Nephron (organoid): ENCODE data around the gene ITGB5.

Source experiments
- H3K27ac Mint-ChIP-seq, 3 experiments: 2 replicates each; pipeline ENCODE4 v1.8.0; 2020; ENCODE audit warnings: mixed read lengths in 3 of 3, mild to moderate bottlenecking in 2 of 3, moderate library complexity in 1 of 3
- H3K27me3 Mint-ChIP-seq: 2 replicates; pipeline ENCODE4 v1.8.0; 2021; ENCODE audit warnings: low read depth, mild to moderate bottlenecking, moderate library complexity, mixed read lengths
- H3K36me3 Mint-ChIP-seq: 2 replicates; pipeline ENCODE4 v1.8.0; 2020; ENCODE audit warnings: low read depth, mixed read lengths
- H3K4me1 Mint-ChIP-seq: 2 replicates; pipeline ENCODE4 v1.8.0; 2020; ENCODE audit warnings: mixed read lengths
- H3K4me3 Mint-ChIP-seq, 3 experiments: 2 replicates each; pipeline ENCODE4 v1.8.0; 2020; ENCODE audit warnings: mild to moderate bottlenecking in 3 of 3, mixed read lengths in 3 of 3, moderate library complexity in 2 of 3
- H3K9me3 Mint-ChIP-seq: 2 replicates; pipeline ENCODE4 v1.8.0; 2020; ENCODE audit warnings: mixed read lengths
- CTCF ChIP-seq, 3 experiments: fragments of 200-600 bp; sonication (generic); IDR thresholded peaks; one replicate each; pipeline ENCODE4 v1.5.0; 2021; ENCODE audit warnings: antibody characterized with exemption in 3 of 3; ENCODE audit not compliant: unreplicated experiment in 3 of 3

The ITGB5 gene

DNA sequence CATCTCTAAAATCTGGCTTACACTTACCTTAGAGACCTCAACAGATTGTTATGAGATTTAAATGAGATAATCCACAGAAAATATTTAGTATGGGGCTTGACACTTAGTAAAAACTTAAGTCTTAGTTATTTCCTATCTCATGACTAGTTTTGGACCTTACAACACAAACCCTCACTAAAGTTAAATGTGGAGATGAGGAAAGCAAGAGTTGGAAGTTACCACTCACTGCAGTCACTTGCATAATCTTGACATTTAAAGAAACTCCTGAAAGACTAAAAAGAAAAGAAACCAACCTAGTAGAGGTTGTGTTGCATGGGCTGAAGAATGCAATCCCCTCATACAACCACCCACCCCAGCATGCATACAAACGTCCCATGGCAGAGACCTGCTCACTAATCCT, 40.1 kb downstream of the ITGB5 start:
- H3K9me3 Mint-ChIP-seq, result no peaks in the 10 kb centered on the region
- H3K27ac Mint-ChIP-seq, result no peak overlapping the region
- H3K27me3 Mint-ChIP-seq, result no peaks in the 10 kb centered on the region
- TF ChIP-seq CTCF (IDR thresholded peaks at IDR 0.05; ENCODE audit: unreplicated experiment in 3 of 3), result no peak
- peaks cover 33% of the 10 kb centered on the region for H3K4me1 Mint-ChIP-seq
- H3K36me3 Mint-ChIP-seq, result peaks cover 29% of the 10 kb centered on the region
- H3K4me3 Mint-ChIP-seq, result no peak overlapping the region

DNA sequence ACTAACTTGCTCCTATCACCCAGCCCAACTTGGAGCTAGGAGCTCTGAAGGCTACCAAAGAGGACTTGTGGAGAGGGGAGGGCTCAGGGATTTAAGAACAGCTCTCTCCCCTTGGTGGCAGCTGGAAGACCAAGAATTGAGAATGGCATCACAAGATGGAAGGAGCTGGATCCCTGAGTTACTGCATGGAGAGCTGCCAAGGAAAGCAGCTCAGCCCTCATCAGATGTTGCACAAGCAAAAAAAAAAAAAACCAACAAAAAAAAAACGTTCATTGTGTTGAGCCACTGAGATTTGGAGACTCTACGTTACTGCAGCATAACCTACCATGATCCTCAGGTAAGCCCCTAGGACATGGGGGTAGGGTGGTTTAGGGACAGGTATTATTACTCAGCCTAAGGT, 41.0 kb downstream of the ITGB5 start:
- Mint-ChIP-seq H3K4me1 (peaks cover 27% of the 10 kb centered on the region), H3K9me3 (no peaks in the 10 kb centered on the region), H3K4me3 (no peak overlapping the region), H3K27ac (peak overlapping the region in 2 of 3 experiments; percentile 66 to 90), H3K36me3 (peaks cover 35% of the 10 kb centered on the region), H3K27me3 (no peaks in the 10 kb centered on the region)
- no peak for TF ChIP-seq CTCF (IDR thresholded peaks at IDR 0.05; ENCODE audit: unreplicated experiment in 3 of 3)

- TF ChIP-seq CTCF (IDR thresholded peaks at IDR 0.05; ENCODE audit: unreplicated experiment in 3 of 3), result no peak
- Mint-ChIP-seq H3K4me1 (peaks cover 24% of the 10 kb centered on the region), H3K4me3 (no peak overlapping the region), H3K9me3 (no peaks in the 10 kb centered on the region), H3K36me3 (peaks cover 40% of the 10 kb centered on the region), H3K27ac (peak overlapping the region; percentile 21 to 90 (median 66)), H3K27me3 (no peaks in the 10 kb centered on the region)
Observed at GRCh38 chr3:124845406-124845805, 41.8 kb downstream of the ITGB5 start.

DNA sequence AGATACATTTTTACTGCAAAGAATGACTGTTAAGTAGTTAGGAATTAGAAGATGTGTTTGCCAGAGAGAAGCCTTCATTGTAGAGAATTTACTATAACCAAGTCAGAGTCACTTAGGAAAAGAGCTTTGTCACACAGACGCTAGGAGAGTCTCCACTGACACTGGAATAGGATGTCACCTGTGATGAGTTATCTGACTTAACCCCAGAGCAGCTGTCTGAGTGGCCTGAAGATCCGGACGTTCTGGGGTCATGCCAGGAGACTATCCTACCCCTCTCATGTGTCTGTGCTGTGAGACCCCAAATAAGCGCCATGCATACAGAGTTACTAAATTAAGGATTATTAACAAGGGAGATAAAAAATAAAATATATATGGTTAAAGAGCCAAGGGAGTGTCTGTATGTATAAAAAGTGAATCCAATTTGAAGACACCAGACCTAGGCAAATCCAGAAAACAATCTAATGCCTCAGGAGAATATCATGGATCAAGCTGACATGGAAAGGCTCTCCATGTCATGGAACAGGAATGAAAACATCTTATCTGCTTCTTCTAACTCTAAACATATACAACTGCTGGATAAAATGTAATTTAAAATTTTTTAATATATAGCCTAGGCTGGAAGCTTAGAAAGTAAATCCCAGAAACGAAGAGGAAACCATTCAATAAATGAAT, 43.5 kb downstream of the ITGB5 start:
- peak overlapping the region; percentile 12 to 49 (median 19) for H3K27ac Mint-ChIP-seq
- no peaks in the 10 kb centered on the region for H3K27me3 Mint-ChIP-seq
- H3K9me3 Mint-ChIP-seq, result no peaks in the 10 kb centered on the region
- H3K4me1 Mint-ChIP-seq, result peaks cover 19% of the 10 kb centered on the region
- no peak for TF ChIP-seq CTCF (IDR thresholded peaks at IDR 0.05; ENCODE audit: unreplicated experiment in 3 of 3)
- H3K4me3 Mint-ChIP-seq, result no peak overlapping the region
- H3K36me3 Mint-ChIP-seq, result peaks cover 44% of the 10 kb centered on the region

- TF ChIP-seq CTCF (IDR thresholded peaks at IDR 0.05; ENCODE audit: unreplicated experiment in 3 of 3), result no peak
- Mint-ChIP-seq H3K27me3 (no peaks in the 10 kb centered on the region), H3K4me3 (no peak overlapping the region), H3K27ac (peak overlapping the region in 2 of 3 experiments; percentile 19 to 49), H3K9me3 (no peaks in the 10 kb centered on the region), H3K4me1 (peaks cover 23% of the 10 kb centered on the region), H3K36me3 (peaks cover 44% of the 10 kb centered on the region)
Observed at GRCh38 chr3:124843047-124843446, 44.1 kb downstream of the ITGB5 start.

- Mint-ChIP-seq H3K9me3 (no peaks in the 10 kb centered on the region), H3K27ac (no peak overlapping the region), H3K36me3 (peaks cover 37% of the 10 kb centered on the region), H3K4me1 (peaks cover 39% of the 10 kb centered on the region), H3K27me3 (no peaks in the 10 kb centered on the region), H3K4me3 (no peak overlapping the region)
- TF ChIP-seq CTCF (IDR thresholded peaks at IDR 0.05; ENCODE audit: unreplicated experiment in 3 of 3), result no peak
Observed at GRCh38 chr3:124841517-124841916, 45.6 kb downstream of the ITGB5 start.
